Measurements from ENCODE around the gene KRTAP2-2.

DNA sequence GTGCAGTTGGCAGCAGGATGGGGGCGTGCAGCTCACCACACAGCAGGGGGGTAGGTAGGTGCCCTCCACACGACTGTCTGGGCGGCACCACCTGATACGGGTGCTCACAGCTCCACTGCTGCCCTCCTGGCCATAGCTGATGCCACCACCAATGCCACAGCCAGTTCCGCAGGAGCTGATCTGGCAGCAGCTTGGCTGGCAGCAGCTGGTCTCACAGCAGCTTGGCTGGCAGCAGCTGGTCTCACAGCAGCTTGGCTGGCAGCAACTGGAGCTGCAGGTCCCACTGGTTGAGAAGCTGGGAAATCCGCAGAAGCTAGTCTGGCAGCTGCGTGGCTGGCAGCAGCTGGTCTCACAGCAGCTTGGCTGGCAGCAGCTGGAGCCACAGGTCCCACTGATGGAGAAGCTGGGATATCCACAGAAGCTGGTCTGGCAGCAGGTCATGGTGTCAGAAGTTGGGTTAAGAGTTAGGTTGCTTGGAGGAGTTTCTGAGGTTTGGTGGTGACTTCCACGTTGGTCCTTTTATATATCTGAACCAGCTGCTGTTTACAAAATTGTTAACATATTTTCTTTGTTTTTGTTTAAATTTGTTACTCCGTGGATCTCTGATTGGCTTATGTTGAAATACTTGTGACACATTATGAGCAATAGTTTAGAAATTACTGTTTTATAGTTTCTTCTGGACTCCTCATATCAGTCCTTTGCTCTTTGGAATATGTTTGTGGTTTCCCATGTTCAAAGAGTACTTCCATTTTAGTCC lies 28.1 kb downstream of the KRTAP2-2 start, which contains the start of gene KRTAP1-5:
- TF ChIP-seq GATA2 (IDR thresholded peaks at IDR 0.05; ENCODE audit: low read depth, low read length) (no peak), GATA3 (IDR thresholded peaks at IDR 0.05; ENCODE audit: low read depth, low read length) (no peak)
